GM12873 (cell line): ENCODE results near the gene ZC2HC1C.

Experiments used
- TF ChIP-seq, protein P1 (sequence below): IDR thresholded peaks from 2 replicates; pipeline ENCODE4 v1.5.1; 2012; ENCODE audit warnings: low read depth, mild to moderate bottlenecking, moderate library complexity, low read length, control low read depth; ENCODE audit not compliant: insufficient read depth; ENCODE audit errors: missing control alignments

ZC2HC1C gene

DNA sequence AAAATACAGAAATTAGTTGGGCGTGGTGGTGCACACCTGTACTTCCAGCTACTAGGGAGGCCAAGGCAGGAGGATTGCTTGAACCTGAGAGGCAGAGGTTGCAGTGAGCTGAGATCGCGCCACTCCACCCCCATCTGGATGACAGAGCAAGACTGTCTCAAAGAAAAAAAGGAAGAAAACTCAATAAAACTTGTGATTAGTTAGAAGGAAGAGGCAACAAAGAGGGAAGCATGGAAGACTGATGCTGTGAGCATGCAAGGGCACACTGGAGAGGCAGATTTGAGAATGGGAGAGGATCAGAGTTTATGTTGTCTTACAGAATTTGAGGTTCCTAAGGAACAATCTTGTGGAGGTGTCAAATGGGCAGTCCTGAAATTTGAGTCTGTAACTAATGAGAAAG lies 2.8 kb upstream of the ZC2HC1C start:
- TF ChIP-seq, protein P1, sequence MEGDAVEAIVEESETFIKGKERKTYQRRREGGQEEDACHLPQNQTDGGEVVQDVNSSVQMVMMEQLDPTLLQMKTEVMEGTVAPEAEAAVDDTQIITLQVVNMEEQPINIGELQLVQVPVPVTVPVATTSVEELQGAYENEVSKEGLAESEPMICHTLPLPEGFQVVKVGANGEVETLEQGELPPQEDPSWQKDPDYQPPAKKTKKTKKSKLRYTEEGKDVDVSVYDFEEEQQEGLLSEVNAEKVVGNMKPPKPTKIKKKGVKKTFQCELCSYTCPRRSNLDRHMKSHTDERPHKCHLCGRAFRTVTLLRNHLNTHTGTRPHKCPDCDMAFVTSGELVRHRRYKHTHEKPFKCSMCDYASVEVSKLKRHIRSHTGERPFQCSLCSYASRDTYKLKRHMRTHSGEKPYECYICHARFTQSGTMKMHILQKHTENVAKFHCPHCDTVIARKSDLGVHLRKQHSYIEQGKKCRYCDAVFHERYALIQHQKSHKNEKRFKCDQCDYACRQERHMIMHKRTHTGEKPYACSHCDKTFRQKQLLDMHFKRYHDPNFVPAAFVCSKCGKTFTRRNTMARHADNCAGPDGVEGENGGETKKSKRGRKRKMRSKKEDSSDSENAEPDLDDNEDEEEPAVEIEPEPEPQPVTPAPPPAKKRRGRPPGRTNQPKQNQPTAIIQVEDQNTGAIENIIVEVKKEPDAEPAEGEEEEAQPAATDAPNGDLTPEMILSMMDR: no peak

GRCh38 chr14:75067212-75067611 lies 2.2 kb upstream of the ZC2HC1C start:
- TF ChIP-seq, protein P1: no peak

DNA sequence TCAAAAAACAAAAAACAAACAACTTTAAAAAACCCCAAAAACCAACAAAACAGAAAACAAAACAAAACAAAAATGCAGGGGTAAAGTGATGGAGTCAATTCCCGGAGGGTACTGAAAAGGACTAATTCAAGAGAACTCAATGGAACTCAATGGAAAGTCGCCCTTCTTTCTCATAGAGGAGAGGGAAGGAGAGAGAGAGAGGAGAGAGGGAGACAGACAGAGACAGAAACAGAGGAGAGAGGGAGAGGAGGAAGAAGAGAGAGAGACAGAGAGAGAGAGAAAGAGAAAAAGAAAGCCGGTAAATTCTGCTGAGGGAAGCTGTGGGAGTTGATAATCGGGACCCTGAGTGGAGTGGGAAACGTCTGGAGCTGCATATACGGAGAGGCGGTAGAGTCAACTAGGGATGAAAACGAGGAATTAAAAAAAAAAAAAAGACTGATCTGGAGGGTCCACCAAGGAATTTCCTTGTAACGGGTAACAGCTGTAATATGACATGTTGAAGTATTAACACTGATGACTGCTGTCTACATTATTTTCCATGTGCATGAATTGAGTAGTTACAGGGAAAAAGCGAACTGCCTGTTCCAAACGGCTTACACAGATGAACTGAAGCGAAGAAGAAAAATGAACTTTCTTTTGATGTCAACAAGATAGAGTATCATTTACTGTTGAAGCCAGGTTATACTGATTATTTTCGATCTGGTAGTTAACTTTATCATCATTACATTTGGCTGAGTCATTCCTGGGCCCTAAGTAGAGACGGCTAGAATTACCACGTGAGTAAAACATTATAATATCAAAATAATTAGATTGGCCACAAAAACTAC lies 934 bp upstream of the ZC2HC1C start:
- TF ChIP-seq, protein P1: no peak

GRCh38 chr14:75069811-75070145 lies 337 bp downstream of the ZC2HC1C start:
- TF ChIP-seq, protein P1: no peak

- TF ChIP-seq, protein P1: no peak
These were observed 942 bp downstream of the ZC2HC1C start for GRCh38 chr14:75070383-75070782.

GRCh38 chr14:75077794-75078193 lies 8.4 kb downstream of the ZC2HC1C start:
- TF ChIP-seq, protein P1: no peak

DNA sequence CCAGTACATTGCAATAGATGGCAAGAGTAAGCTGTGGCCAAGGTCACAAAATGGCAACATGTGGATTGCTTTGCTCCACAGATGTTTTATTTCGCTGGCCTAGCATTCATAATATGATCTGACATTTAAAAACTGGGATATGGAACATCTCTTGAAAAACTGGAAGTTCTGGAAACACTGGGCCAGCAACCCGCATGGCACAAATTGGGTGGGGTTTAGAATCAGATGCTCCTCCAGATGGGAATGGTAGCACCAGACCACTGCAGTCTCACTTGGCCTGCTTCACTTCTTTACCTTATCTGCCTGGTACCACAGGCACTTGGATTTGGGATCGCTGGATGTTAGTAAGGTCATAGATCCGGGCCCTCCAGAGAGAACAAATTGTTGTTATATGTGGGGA lies 10.1 kb downstream of the ZC2HC1C start:
- TF ChIP-seq, protein P1: no peak
